ENCODE measurements around the gene TCF4. TPM values are rescaled to one million over a fixed set of nuclear protein-coding genes. Genes with fewer than 3 reads are reported as not detected.

Gene TCF4
- total RNA-seq, 2 experiments from 2014 or later = 75.9 to 76.0 TPM

GRCh38 chr18:55433140-55433539, 154.9 kb downstream of the TCF4 start:
- H3K9me2 ChIP-seq (ENCODE audit: insufficient read depth, low read length) = no peaks in the 10 kb centered on the region
- H3K27ac ChIP-seq (ENCODE audit: low read depth, low read length, poor library complexity, severe bottlenecking) = peak overlapping the region; percentile 85

GRCh38 chr18:55432307-55433040, 155.5 kb downstream of the TCF4 start:
- Histone ChIP-seq H2AFZ (ENCODE audit: low read length) (no peak overlapping the region), H3K36me3 (ENCODE audit: insufficient read depth, low read length) (peaks cover 11% of the 10 kb centered on the region; the same call in 1 of the 2 replicates), H3K79me2 (ENCODE audit: insufficient read depth, low read depth, low read length) (peaks cover 35% of the 10 kb centered on the region), H4K20me1 (ENCODE audit: insufficient read depth, low read length) (no peaks in the 10 kb centered on the region), H3K4me1 (ENCODE audit: insufficient read depth, low read length, poor library complexity, severe bottlenecking) (peaks cover 83% of the 10 kb centered on the region), H3K9me3 (ENCODE audit: low read length) (no peaks in the 10 kb centered on the region), H3K4me3 (ENCODE audit: low read depth, low read length, poor library complexity, severe bottlenecking) (peak overlapping the region; percentile 46), H3K27ac (ENCODE audit: low read depth, low read length, poor library complexity, severe bottlenecking) (peak overlapping the region; percentile 85), H3K4me2 (ENCODE audit: low read length) (peak overlapping the region; percentile 76), H3K9me2 (ENCODE audit: insufficient read depth, low read length) (no peaks in the 10 kb centered on the region)
- no peak for TF ChIP-seq CTCF (conservative IDR thresholded peaks at IDR 0.05; ENCODE audit: low read length)
- no peak for TF ChIP-seq EZH2phosphoT487 (IDR thresholded peaks at IDR 0.05; ENCODE audit: borderline replicate concordance, low read depth, low read length)
- no peak for DNase-seq (ENCODE audit: low spot score)
- ChIA-PET POLR2A (interaction anchor here (1.2 kb wide), 1 partner anchor 10 kb away, joined by 6 read pairs; no protein-coding TSS in a partner anchor), CTCF (ENCODE audit: unreplicated experiment) (no interaction called here)
- intact Hi-C loops (cut with micrococcal nuclease; ENCODE audit: unreplicated experiment) = no loop called here
- no TSS peak for BruUV-seq (replicated peaks)

More at GRCh38 chr18:55433140-55433539, 154.9 kb downstream of the TCF4 start:
- Histone ChIP-seq H3K9me3 (ENCODE audit: low read length) (no peaks in the 10 kb centered on the region), H3K36me3 (ENCODE audit: insufficient read depth, low read length) (peaks cover 5% of the 10 kb centered on the region; the same call in 1 of the 2 replicates), H4K20me1 (ENCODE audit: insufficient read depth, low read length) (no peaks in the 10 kb centered on the region), H3K4me1 (ENCODE audit: insufficient read depth, low read length, poor library complexity, severe bottlenecking) (peaks cover 85% of the 10 kb centered on the region), H3K79me2 (ENCODE audit: insufficient read depth, low read depth, low read length) (peaks cover 35% of the 10 kb centered on the region), H3K4me3 (ENCODE audit: low read depth, low read length, poor library complexity, severe bottlenecking) (peak overlapping the region; percentile 46), H2AFZ (ENCODE audit: low read length) (no peak overlapping the region), H3K4me2 (ENCODE audit: low read length) (peak overlapping the region; percentile 76)
- BruUV-seq (replicated peaks) = no TSS peak
- TF ChIP-seq CTCF (conservative IDR thresholded peaks at IDR 0.05; ENCODE audit: low read length) (no peak), EZH2phosphoT487 (IDR thresholded peaks at IDR 0.05; ENCODE audit: borderline replicate concordance, low read depth, low read length) (no peak)
- no peak for DNase-seq (ENCODE audit: low spot score)
- CTCF ChIA-PET (ENCODE audit: unreplicated experiment) = no interaction called here
- POLR2A ChIA-PET = interaction anchor here (1.0 to 1.2 kb wide), 2 partner anchors 8 to 9 kb away, joined by 4 to 6 read pairs; no protein-coding TSS in a partner anchor
- intact Hi-C loops (cut with micrococcal nuclease; ENCODE audit: unreplicated experiment) = no loop called here

DNA sequence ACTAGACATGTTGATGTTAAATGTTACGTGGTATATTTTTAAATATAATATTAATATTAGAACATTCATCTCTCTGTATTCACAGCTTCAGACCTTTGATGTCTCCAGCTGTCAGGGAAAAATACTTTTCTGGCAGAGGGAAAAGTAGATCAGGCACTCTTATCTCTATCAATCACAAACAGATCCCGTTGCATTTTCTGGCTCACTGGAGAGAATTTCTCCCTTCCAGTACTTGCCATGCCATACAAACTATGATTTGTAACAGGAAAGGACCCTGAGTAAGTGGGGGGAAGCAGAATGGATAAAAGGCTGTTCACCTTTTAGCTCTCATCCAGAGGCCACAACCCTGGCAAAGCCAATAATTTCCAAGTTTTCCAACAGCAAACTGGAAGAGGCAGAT, 158.0 kb downstream of the TCF4 start:
- no peak for TF ChIP-seq CTCF (conservative IDR thresholded peaks at IDR 0.05; ENCODE audit: low read length)
- TF ChIP-seq EZH2phosphoT487 (IDR thresholded peaks at IDR 0.05; ENCODE audit: borderline replicate concordance, low read depth, low read length) = no peak
- no peak overlapping the region for H3K27ac ChIP-seq (ENCODE audit: low read depth, low read length, poor library complexity, severe bottlenecking)
- no peak overlapping the region for H3K4me3 ChIP-seq (ENCODE audit: low read depth, low read length, poor library complexity, severe bottlenecking)
- no peaks in the 10 kb centered on the region for H3K9me3 ChIP-seq (ENCODE audit: low read length)
- peak overlapping the region; percentile 37; the same call in 1 of the 2 replicates for H3K4me2 ChIP-seq (ENCODE audit: low read length)
- no TSS peak for BruUV-seq (replicated peaks)
- H4K20me1 ChIP-seq (ENCODE audit: insufficient read depth, low read length) = no peaks in the 10 kb centered on the region
- CTCF ChIA-PET (ENCODE audit: unreplicated experiment) = no interaction called here
- H2AFZ ChIP-seq (ENCODE audit: low read length) = no peak overlapping the region
- peaks cover 32% of the 10 kb centered on the region for H3K79me2 ChIP-seq (ENCODE audit: insufficient read depth, low read depth, low read length)
- intact Hi-C loops (cut with micrococcal nuclease; ENCODE audit: unreplicated experiment) = no loop called here
- POLR2A ChIA-PET = interaction anchor here (1.1 to 1.2 kb wide), 2 partner anchors 13 to 19 kb away, joined by 3 to 4 read pairs; no protein-coding TSS in a partner anchor
- peaks cover 84% of the 10 kb centered on the region for H3K4me1 ChIP-seq (ENCODE audit: insufficient read depth, low read length, poor library complexity, severe bottlenecking)
- H3K9me2 ChIP-seq (ENCODE audit: insufficient read depth, low read length) = no peaks in the 10 kb centered on the region
- DNase-seq (ENCODE audit: low spot score) = no peak
- H3K36me3 ChIP-seq (ENCODE audit: insufficient read depth, low read length) = peaks cover 11% of the 10 kb centered on the region; the same call in 1 of the 2 replicates

All from OCI-LY7 (cell line).